VCaP (cell line): ENCODE results near the gene DNAH11.

Experiments used
- H3K27ac ChIP-seq: fragments of 450-650 bp; 2 replicates; pipeline ENCODE4 v1.5.1; 2017
- CTCF ChIP-seq: fragments of 450-650 bp; conservative IDR thresholded peaks from 2 replicates; pipeline ENCODE4 v1.5.1; 2017; ENCODE audit warnings: mild to moderate bottlenecking, moderate library complexity

DNAH11 gene

GRCh38 chr7:21912305-21912704 lies 369.5 kb downstream of the DNAH11 start:
- TF ChIP-seq CTCF, result no peak
- H3K27ac ChIP-seq, result no peak overlapping the region

- H3K27ac ChIP-seq, result no peak overlapping the region
- no peak for TF ChIP-seq CTCF
Measured at GRCh38 chr7:21912931-21913780, 370.3 kb downstream of the DNAH11 start.

- H3K27ac ChIP-seq, result no peak overlapping the region
- no peak for TF ChIP-seq CTCF
Measured at GRCh38 chr7:21914671-21915070, 371.8 kb downstream of the DNAH11 start.

- no peak overlapping the region for H3K27ac ChIP-seq
- no peak for TF ChIP-seq CTCF
Measured at GRCh38 chr7:21915140-21915539, 372.3 kb downstream of the DNAH11 start.

GRCh38 chr7:21916176-21916575 lies 373.3 kb downstream of the DNAH11 start:
- no peak for TF ChIP-seq CTCF
- no peak overlapping the region for H3K27ac ChIP-seq

- TF ChIP-seq CTCF, result no peak
Measured at GRCh38 chr7:21916629-21917028, 373.8 kb downstream of the DNAH11 start.

GRCh38 chr7:21918216-21918615 lies 375.4 kb downstream of the DNAH11 start:
- H3K27ac ChIP-seq, result no peak overlapping the region
- no peak for TF ChIP-seq CTCF

More at GRCh38 chr7:21916629-21917028, 373.8 kb downstream of the DNAH11 start:
- no peak overlapping the region for H3K27ac ChIP-seq
